ENCODE data around the gene BRF1.

The BRF1 gene

DNA sequence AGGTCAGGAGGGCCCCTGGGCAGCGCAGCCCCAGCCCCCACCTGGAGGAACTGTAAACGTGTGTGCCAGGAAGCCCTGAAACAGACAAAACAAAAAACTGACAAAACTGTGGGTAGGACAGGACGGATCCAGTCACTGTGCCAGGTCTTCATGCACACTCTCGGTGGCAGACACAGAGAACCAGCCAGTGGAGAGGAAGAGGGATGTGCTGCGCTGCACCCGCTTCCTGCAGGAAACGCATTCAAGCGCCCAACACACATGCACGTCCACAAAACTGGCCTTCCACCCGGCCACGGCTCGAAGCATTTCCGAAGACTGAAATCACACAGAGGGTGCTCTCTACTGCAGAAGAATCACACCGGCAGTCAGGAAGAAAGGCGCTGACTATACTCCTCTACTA lies 16.9 kb downstream of the BRF1 start:
- Histone ChIP-seq H3K27me3 (ENCODE audit: insufficient read depth, low read length, poor library complexity, severe bottlenecking) (no peaks in the 10 kb centered on the region), H4K20me1 (ENCODE audit: insufficient read depth, low read length, poor library complexity, severe bottlenecking) (peaks cover 10% of the 10 kb centered on the region), H3K4me2 (ENCODE audit: low read depth, low read length, poor library complexity, severe bottlenecking) (peak overlapping the region; percentile 35), H2AFZ (ENCODE audit: low read length) (no peak overlapping the region), H3K79me2 (ENCODE audit: insufficient read depth, low read length) (peaks cover 82% of the 10 kb centered on the region; the same call in 1 of the 2 replicates), H3K9ac (ENCODE audit: low read depth, low read length, poor library complexity, severe bottlenecking) (peak overlapping the region; percentile 6), H3K9me3 (ENCODE audit: insufficient read depth, low read depth, low read length) (no peaks in the 10 kb centered on the region), H3K36me3 (ENCODE audit: insufficient read depth, low read length) (peaks cover 28% of the 10 kb centered on the region; the same call in 1 of the 2 replicates), H3K4me3 (ENCODE audit: low read length, poor library complexity, severe bottlenecking) (no peak overlapping the region), H3K9me2 (replicated peaks; ENCODE audit: low read depth, low read length) (no peaks in the 10 kb centered on the region), H3K4me1 (ENCODE audit: insufficient read depth, low read length, poor library complexity, severe bottlenecking) (peaks cover 17% of the 10 kb centered on the region), H3F3A (ENCODE audit: low read depth) (no peaks in the 10 kb centered on the region)
- no peak for TF ChIP-seq EZH2phosphoT487 (IDR thresholded peaks at IDR 0.05; ENCODE audit: borderline replicate concordance)
- TF ChIP-seq CTCF (conservative IDR thresholded peaks at IDR 0.05; ENCODE audit: low read length) = no peak

GRCh38 chr14:105283028-105283427 lies 17.8 kb downstream of the BRF1 start:
- Histone ChIP-seq H4K20me1 (ENCODE audit: insufficient read depth, low read length, poor library complexity, severe bottlenecking) (peaks cover 10% of the 10 kb centered on the region), H3K9me2 (replicated peaks; ENCODE audit: low read depth, low read length) (no peaks in the 10 kb centered on the region), H3F3A (ENCODE audit: low read depth) (no peaks in the 10 kb centered on the region), H3K9ac (ENCODE audit: low read depth, low read length, poor library complexity, severe bottlenecking) (no peak overlapping the region), H3K36me3 (ENCODE audit: insufficient read depth, low read length) (peaks cover 28% of the 10 kb centered on the region; the same call in 1 of the 2 replicates), H3K79me2 (ENCODE audit: insufficient read depth, low read length) (peaks cover 85% of the 10 kb centered on the region; the same call in 1 of the 2 replicates), H3K4me1 (ENCODE audit: insufficient read depth, low read length, poor library complexity, severe bottlenecking) (peaks cover 17% of the 10 kb centered on the region), H3K27me3 (ENCODE audit: insufficient read depth, low read length, poor library complexity, severe bottlenecking) (no peaks in the 10 kb centered on the region), H3K4me2 (ENCODE audit: low read depth, low read length, poor library complexity, severe bottlenecking) (no peak overlapping the region), H3K4me3 (ENCODE audit: low read length, poor library complexity, severe bottlenecking) (no peak overlapping the region), H2AFZ (ENCODE audit: low read length) (no peak overlapping the region), H3K9me3 (ENCODE audit: insufficient read depth, low read depth, low read length) (no peaks in the 10 kb centered on the region)
- no peak for TF ChIP-seq CTCF (conservative IDR thresholded peaks at IDR 0.05; ENCODE audit: low read length)
- no peak for TF ChIP-seq EZH2phosphoT487 (IDR thresholded peaks at IDR 0.05; ENCODE audit: borderline replicate concordance)

DNA sequence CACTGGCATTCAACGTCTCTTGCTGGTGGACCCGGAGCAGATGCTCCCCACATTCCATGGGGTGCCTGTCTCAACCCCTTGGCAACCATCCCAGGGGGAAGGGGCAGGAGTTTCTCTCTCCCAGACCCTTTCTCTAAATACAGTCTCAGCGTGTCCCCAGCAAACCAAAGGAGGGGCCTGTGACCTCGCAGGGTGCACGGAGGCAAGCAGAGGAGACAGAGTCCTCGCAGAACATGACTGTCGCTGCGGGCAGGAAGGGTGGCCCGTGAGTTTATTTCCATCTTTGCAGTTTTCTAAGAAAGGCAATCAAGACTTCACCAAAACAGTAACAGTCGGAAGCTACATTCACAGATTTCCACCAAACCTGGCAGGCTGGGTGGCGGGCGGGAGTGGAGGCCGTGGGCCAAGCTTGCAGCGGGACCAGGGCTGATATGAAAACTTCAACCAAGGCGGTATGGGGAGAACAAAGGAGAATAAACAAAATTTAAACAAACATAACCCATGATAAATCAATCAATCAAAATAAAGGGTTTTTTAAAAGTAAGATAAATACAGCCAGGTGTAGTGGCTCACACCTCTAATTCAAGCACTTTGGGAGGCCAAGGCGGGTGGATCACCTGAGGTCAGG lies 18.6 kb downstream of the BRF1 start:
- peaks cover 81% of the 10 kb centered on the region; the same call in 1 of the 2 replicates for H3K79me2 ChIP-seq (ENCODE audit: insufficient read depth, low read length)
- no peaks in the 10 kb centered on the region for H3K27me3 ChIP-seq (ENCODE audit: insufficient read depth, low read length, poor library complexity, severe bottlenecking)
- H4K20me1 ChIP-seq (ENCODE audit: insufficient read depth, low read length, poor library complexity, severe bottlenecking) = peaks cover 10% of the 10 kb centered on the region
- no peak overlapping the region for H3K9ac ChIP-seq (ENCODE audit: low read depth, low read length, poor library complexity, severe bottlenecking)
- H3K9me2 ChIP-seq (replicated peaks; ENCODE audit: low read depth, low read length) = no peaks in the 10 kb centered on the region
- H3K36me3 ChIP-seq (ENCODE audit: insufficient read depth, low read length) = peaks cover 28% of the 10 kb centered on the region; the same call in 1 of the 2 replicates
- no peak overlapping the region for H3K4me2 ChIP-seq (ENCODE audit: low read depth, low read length, poor library complexity, severe bottlenecking)
- no peak overlapping the region for H2AFZ ChIP-seq (ENCODE audit: low read length)
- H3K4me3 ChIP-seq (ENCODE audit: low read length, poor library complexity, severe bottlenecking) = no peak overlapping the region
- TF ChIP-seq EZH2phosphoT487 (IDR thresholded peaks at IDR 0.05; ENCODE audit: borderline replicate concordance) (no peak), CTCF (conservative IDR thresholded peaks at IDR 0.05; ENCODE audit: low read length) (no peak)
- no peaks in the 10 kb centered on the region for H3K9me3 ChIP-seq (ENCODE audit: insufficient read depth, low read depth, low read length)
- H3K4me1 ChIP-seq (ENCODE audit: insufficient read depth, low read length, poor library complexity, severe bottlenecking) = peaks cover 17% of the 10 kb centered on the region
- no peaks in the 10 kb centered on the region for H3F3A ChIP-seq (ENCODE audit: low read depth)
